Measurements from ENCODE around the gene TBC1D28. TPM values are rescaled to one million over a fixed set of nuclear protein-coding genes. Genes with fewer than 3 reads are reported as not detected.

TBC1D28 gene
- not detected in 2 replicates for total RNA-seq

DNA sequence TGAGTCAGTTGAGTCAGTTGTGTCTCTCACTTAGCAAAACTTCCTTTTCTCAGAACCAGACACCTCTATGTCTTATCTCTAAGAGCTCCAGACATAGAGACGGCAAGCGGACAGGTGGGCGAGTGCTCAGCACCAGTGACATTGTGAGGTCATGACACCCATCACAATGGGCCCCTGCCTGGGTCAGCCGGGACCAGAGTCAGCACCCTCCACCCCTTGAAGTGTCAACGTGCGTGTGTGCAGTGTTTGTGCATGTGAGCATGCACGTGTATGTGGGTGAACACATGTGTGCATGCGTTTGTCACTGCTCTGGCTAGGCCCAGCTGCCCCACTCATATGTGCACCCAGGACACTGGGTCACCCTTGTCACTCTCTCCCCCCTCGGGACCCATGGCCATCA, at the start of gene TBC1D28:
Gene TBC1D28, minus strand, starts transcription at position 101 of the 400 bp plus-strand sequence. CDS start 3,039 bp downstream, outside the sequence.

DNA sequence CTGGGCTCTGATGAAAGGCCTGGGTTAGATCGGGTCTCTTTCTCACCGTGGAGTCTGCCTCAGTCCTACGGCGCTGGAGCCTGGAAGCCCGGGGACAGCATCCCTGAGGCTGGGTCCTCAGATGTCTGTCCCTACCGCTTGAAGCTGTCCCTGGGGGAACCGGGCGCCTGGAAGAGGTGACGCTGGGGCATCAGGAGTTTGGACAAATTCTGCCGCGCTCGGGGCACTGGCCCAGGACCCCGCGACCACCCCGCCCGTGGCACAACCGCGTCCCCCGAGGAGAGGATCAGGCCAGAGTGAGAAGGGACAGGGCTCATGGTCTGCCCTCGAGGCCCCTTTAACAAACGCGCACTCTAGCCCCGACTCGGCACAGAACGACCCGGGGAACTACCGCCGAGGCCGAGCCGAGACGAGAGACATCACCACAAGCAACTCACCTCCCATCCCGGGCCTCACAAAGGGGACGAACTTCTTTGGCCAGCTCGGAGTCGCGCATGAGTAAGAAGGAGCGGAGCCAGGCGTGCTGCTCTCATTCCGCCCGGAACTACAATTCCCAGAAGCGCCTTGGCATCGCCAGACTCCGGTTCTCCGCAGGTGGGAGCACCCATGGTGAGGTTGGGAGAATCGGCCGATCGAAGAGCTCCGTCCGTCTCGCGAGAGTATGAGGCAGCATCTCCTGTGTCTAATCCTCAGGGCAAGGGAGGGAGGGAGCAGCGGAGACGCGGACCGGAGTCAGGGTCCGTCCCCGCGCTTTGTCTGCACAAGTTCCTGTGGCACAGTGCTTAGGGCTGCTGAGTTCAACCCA, 37.8 kb upstream of the TBC1D28 start, which contains the start of gene FOXO3B:
Gene FOXO3B, minus strand, starts transcription at position 548 of the 805 bp plus-strand sequence. CDS start 663 bp downstream, outside the sequence.

Other genes starting within 250 kb of the TBC1D28 start
- gene LGALS9C, start 167.6 kb downstream of the TBC1D28 start, total RNA-seq: not detected in 2 replicates
- gene FOXO3B, start 37.9 kb upstream of the TBC1D28 start, total RNA-seq: 4.3 and 8.3 TPM in 2 replicates
- gene FBXW10, start 99.7 kb upstream of the TBC1D28 start, total RNA-seq: not detected in 2 replicates
- 37.9 and 40.0 TPM in 2 replicates for gene TVP23B, start 136.8 kb upstream of the TBC1D28 start, total RNA-seq
- 23.2 and 26.7 TPM in 2 replicates for gene PRPSAP2, start 213.7 kb upstream of the TBC1D28 start, total RNA-seq

Data from cardiac atrium fibroblast (primary cell).